ENCODE data around the gene COQ8A. TPM values are rescaled to one million over a fixed set of nuclear protein-coding genes. Genes with fewer than 3 reads are reported as not detected.

Gene COQ8A
- total RNA-seq, 1 experiment from 2014 or later: 24.6 TPM

DNA sequence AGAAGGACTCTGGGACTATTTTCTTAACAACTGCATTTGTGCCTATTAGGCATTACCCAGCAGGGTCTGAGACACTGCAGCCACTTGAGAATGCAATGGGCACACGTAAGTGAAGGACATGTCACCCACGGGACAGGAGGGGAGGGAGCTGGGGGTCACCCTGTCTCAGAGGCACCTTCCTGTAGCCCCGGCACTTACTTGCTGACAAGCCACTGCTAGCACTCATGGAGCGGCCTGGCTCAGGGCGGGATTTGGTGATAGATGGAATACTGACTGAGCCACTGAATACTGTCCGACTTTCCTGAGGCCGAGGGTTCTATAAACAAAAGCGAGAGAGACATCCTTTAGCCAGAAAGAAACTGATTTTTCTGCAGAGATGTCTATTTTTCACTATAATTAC lies 64.7 kb downstream of the COQ8A start:
- Mint-ChIP-seq H3K36me3 (ENCODE audit: insufficient read depth, unreplicated experiment) (no peaks in the 10 kb centered on the region), H3K4me3 (ENCODE audit: low read depth, unreplicated experiment) (no peak overlapping the region), H3K27me3 (ENCODE audit: unreplicated experiment) (no peaks in the 10 kb centered on the region), H3K4me1 (ENCODE audit: low read depth, unreplicated experiment) (no peaks in the 10 kb centered on the region), H3K9me3 (ENCODE audit: low read depth, unreplicated experiment) (peaks cover 3% of the 10 kb centered on the region), H3K27ac (ENCODE audit: unreplicated experiment) (no peak overlapping the region)
- intact Hi-C loops (cut with micrococcal nuclease; ENCODE audit: unreplicated experiment): loop anchor here (10.0 kb wide), 1 partner anchor 430 kb away; no protein-coding TSS in a partner anchor
- TF ChIP-seq, protein P1, sequence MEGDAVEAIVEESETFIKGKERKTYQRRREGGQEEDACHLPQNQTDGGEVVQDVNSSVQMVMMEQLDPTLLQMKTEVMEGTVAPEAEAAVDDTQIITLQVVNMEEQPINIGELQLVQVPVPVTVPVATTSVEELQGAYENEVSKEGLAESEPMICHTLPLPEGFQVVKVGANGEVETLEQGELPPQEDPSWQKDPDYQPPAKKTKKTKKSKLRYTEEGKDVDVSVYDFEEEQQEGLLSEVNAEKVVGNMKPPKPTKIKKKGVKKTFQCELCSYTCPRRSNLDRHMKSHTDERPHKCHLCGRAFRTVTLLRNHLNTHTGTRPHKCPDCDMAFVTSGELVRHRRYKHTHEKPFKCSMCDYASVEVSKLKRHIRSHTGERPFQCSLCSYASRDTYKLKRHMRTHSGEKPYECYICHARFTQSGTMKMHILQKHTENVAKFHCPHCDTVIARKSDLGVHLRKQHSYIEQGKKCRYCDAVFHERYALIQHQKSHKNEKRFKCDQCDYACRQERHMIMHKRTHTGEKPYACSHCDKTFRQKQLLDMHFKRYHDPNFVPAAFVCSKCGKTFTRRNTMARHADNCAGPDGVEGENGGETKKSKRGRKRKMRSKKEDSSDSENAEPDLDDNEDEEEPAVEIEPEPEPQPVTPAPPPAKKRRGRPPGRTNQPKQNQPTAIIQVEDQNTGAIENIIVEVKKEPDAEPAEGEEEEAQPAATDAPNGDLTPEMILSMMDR (IDR thresholded peaks at IDR 0.05; ENCODE audit: unreplicated experiment): no peak
- no peak for DNase-seq
- no TSS peak for BruUV-seq (replicated peaks)
- CTCF ChIA-PET: no interaction called here

DNA sequence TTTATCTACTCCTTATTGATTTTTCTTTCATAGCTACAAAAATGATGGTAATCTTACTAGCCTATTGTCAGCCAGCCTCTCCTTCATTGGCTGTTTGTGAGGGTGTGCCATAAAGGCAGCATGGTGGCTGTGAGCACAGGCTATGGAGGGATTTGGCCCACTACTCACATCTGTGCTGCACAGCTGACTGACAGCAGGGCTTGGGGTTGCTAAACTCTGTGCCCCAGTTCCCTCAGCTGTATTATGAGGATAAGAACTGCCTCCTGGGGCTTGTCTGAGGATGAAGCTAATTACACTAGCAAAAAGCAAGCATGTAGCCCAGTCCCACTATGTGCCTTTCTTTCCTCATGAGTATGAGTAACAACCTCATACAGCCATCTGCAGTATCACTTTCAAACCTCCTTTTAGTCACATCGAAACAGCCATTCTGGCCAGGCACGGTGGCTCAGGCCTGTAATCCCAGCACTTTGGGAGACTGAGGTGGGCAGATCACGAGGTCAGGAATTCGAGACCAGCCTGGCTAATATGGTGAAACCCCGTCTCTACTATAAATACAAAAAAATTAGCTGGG lies 66.2 kb downstream of the COQ8A start:
- Mint-ChIP-seq H3K27me3 (ENCODE audit: unreplicated experiment) (no peaks in the 10 kb centered on the region), H3K4me3 (ENCODE audit: low read depth, unreplicated experiment) (no peak overlapping the region), H3K36me3 (ENCODE audit: insufficient read depth, unreplicated experiment) (peaks cover 6% of the 10 kb centered on the region), H3K27ac (ENCODE audit: unreplicated experiment) (no peak overlapping the region), H3K4me1 (ENCODE audit: low read depth, unreplicated experiment) (peaks cover 9% of the 10 kb centered on the region), H3K9me3 (ENCODE audit: low read depth, unreplicated experiment) (peaks cover 3% of the 10 kb centered on the region)
- no TSS peak for BruUV-seq (replicated peaks)
- CTCF ChIA-PET: no interaction called here
- no peak for DNase-seq
- TF ChIP-seq, protein P1 (IDR thresholded peaks at IDR 0.05; ENCODE audit: unreplicated experiment): no peak
- intact Hi-C loops (cut with micrococcal nuclease; ENCODE audit: unreplicated experiment): loop anchor here (10.0 kb wide), 1 partner anchor 428 kb away; no protein-coding TSS in a partner anchor

DNA sequence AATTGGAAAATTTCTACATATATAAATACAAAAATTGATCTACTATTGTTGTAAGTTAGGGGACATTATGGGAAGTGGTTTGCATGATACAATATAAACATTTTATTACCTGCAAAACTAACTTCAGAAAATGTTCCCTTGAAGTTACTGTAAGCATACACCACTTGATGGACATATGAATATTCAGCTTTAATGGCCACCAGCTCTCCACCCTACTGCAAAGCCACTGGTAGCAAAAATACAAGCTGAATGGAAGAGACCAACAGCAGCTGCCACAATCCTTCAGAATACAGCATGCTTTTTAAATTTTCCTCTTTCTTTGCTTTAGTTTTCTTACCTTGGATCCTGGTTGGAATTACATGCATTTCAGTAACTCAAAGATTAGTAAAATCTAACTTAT lies 69.8 kb downstream of the COQ8A start:
- Mint-ChIP-seq H3K9me3 (ENCODE audit: low read depth, unreplicated experiment) (peaks cover 3% of the 10 kb centered on the region), H3K4me3 (ENCODE audit: low read depth, unreplicated experiment) (no peak overlapping the region), H3K27me3 (ENCODE audit: unreplicated experiment) (no peaks in the 10 kb centered on the region), H3K4me1 (ENCODE audit: low read depth, unreplicated experiment) (peaks cover 9% of the 10 kb centered on the region), H3K27ac (ENCODE audit: unreplicated experiment) (no peak overlapping the region), H3K36me3 (ENCODE audit: insufficient read depth, unreplicated experiment) (peaks cover 6% of the 10 kb centered on the region)
- BruUV-seq (replicated peaks): no TSS peak
- CTCF ChIA-PET: no interaction called here
- no peak for DNase-seq
- TF ChIP-seq, protein P1 (IDR thresholded peaks at IDR 0.05; ENCODE audit: unreplicated experiment): no peak
- intact Hi-C loops (cut with micrococcal nuclease; ENCODE audit: unreplicated experiment): loop anchor here (10.0 kb wide), 1 partner anchor 425 kb away; no protein-coding TSS in a partner anchor

DNA sequence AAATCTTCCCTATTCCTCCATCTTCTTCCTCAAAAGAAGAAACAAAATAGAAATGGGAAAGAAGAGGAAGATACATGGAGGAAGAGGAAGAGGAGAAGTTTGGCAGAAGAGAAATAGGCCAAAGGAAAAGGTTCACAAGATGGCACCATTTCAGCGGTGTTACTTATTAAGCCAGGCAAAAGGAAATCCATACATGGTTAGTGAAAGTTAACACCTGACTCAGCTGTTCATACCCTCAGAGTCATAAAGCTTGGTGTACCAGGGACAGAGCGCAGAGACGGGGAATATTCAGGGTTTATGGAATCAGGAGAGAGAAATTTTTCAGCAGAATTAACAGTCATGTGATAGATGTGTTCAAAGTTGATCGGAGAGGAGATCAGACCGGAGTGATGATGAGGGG lies 70.6 kb downstream of the COQ8A start:
- TF ChIP-seq, protein P1 (IDR thresholded peaks at IDR 0.05; ENCODE audit: unreplicated experiment): no peak
- H3K36me3 Mint-ChIP-seq (ENCODE audit: insufficient read depth, unreplicated experiment): peaks cover 6% of the 10 kb centered on the region
- no TSS peak for BruUV-seq (replicated peaks)
- CTCF ChIA-PET: no interaction called here
- intact Hi-C loops (cut with micrococcal nuclease; ENCODE audit: unreplicated experiment): no loop called here
- H3K27ac Mint-ChIP-seq (ENCODE audit: unreplicated experiment): no peak overlapping the region
- no peaks in the 10 kb centered on the region for H3K27me3 Mint-ChIP-seq (ENCODE audit: unreplicated experiment)
- DNase-seq: no peak
- peaks cover 9% of the 10 kb centered on the region for H3K4me1 Mint-ChIP-seq (ENCODE audit: low read depth, unreplicated experiment)
- H3K4me3 Mint-ChIP-seq (ENCODE audit: low read depth, unreplicated experiment): no peak overlapping the region
- H3K9me3 Mint-ChIP-seq (ENCODE audit: low read depth, unreplicated experiment): peaks cover 3% of the 10 kb centered on the region
